ENCODE measurements around the gene RHOH.

DNA sequence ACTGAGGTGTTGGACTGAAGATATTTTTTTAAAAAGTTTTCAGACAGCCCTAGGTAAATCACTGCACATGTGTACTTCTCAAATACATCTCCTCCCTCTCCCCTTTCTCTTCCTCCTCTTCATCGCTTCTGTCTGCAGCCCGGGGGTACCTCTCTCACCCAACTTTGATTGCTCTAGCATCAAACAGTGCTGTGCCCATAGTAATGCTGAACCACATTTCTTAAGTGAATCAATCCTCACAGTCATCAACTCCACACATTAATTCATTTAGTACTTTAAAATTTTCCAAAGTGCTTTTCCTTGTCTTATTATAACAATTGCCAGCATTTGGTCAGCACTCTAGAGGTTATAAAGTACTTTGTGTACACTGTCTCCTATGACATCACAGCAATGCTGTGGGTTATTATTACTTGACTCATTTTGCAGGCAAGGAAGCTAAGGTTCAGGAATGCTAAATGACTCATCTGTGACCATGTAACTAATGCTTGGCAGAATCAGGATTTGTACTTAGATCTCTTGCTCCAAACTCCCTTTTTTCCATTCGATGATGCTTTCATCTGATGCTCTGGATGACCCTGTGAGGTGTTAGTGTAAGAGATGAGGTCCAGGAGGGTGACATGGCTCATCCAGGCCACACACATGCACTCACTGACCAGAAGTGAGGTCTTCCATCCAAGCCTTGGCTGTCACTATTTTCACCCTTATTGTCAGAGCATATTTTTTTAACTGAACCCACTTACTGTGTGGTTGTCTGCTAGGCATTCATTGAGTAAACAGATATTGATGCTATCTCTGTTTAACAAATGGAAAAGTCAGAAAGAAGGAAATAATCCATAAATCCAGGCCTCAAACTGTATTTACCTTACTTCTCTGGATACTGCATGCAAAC is 58.8 kb downstream of the RHOH start:
- TF ChIP-seq, protein P1, sequence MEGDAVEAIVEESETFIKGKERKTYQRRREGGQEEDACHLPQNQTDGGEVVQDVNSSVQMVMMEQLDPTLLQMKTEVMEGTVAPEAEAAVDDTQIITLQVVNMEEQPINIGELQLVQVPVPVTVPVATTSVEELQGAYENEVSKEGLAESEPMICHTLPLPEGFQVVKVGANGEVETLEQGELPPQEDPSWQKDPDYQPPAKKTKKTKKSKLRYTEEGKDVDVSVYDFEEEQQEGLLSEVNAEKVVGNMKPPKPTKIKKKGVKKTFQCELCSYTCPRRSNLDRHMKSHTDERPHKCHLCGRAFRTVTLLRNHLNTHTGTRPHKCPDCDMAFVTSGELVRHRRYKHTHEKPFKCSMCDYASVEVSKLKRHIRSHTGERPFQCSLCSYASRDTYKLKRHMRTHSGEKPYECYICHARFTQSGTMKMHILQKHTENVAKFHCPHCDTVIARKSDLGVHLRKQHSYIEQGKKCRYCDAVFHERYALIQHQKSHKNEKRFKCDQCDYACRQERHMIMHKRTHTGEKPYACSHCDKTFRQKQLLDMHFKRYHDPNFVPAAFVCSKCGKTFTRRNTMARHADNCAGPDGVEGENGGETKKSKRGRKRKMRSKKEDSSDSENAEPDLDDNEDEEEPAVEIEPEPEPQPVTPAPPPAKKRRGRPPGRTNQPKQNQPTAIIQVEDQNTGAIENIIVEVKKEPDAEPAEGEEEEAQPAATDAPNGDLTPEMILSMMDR (conservative IDR thresholded peaks at IDR 0.05 in 1 of 2, IDR thresholded peaks at IDR 0.05 in 1 of 2; ENCODE audit: extremely low read depth in 1 of 2, insufficient read depth in 1 of 2, low read depth in 1 of 2, low read length in 2 of 2) = no peak
- no peak for TF ChIP-seq EZH2 (IDR thresholded peaks at IDR 0.05; ENCODE audit: borderline replicate concordance, low read length)
